ENCODE measurements around the gene CCR5.
"Not testable (repeated sequence)": the region's sequence is repeated elsewhere in the genome, so short reads cannot be mapped to it uniquely, and the experiment has no call there.

CCR5 gene

DNA sequence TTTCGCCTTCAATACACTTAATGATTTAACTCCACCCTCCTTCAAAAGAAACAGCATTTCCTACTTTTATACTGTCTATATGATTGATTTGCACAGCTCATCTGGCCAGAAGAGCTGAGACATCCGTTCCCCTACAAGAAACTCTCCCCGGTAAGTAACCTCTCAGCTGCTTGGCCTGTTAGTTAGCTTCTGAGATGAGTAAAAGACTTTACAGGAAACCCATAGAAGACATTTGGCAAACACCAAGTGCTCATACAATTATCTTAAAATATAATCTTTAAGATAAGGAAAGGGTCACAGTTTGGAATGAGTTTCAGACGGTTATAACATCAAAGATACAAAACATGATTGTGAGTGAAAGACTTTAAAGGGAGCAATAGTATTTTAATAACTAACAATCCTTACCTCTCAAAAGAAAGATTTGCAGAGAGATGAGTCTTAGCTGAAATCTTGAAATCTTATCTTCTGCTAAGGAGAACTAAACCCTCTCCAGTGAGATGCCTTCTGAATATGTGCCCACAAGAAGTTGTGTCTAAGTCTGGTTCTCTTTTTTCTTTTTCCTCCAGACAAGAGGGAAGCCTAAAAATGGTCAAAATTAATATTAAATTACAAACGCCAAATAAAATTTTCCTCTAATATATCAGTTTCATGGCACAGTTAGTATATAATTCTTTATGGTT is at the start of gene CCR5:
Gene CCR5 (plus strand): TSS at position 108 of the 680 bp plus-strand sequence. CDS start 1,957 bp downstream, outside the sequence.
- no peak for DNase-seq (ENCODE audit: low spot score)

DNA sequence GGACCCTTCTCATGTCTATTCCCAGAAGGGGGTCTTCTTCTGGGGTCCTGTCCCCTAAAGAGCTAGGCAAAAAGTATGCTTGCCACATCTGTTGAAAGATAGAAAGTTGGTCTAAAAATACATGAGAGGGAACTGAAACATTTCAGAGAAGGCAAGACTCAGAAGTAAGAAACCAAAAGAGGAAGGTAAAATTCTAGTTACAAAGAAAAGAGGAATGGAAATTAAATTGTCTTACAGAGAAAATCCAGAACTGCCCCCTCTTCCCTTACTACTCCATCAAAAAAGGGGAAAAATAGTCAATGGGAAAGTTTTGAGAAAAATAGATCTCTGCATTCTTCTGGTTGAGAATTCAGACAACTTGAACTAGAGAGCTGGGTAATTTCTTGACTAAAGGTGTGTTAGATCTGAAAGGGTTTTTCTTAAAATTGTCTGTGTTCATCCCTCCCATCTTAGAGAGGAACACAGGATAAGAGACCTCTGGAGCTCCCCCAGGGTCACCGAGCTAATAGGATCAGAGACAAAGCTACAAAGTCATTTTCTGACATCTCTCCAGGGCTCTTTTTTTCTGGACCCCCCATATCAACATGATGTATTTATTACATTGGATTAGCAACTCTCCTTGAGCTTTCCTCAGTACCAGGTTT is 49.2 kb upstream of the CCR5 start:
- peak; percentile 16 for DNase-seq (ENCODE audit: low spot score)

DNA sequence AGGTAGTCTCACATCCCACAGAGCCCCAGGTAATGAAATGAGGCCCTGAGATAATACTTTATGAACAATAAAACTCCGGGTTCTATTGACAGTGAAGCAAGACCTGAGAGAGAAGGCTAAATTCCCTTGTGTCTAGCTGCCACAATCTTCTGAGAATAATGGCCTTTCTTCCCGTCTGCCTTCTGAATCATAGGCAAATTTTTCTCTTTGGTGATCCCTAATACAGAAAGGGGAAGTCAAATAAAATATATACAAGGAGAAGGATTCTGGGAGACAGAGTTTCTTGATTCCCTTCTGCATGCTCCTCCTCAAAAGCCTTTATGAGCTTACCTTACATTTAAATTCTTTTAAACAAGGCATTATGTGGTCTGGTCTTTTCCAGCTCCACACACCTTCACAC is 46.7 kb upstream of the CCR5 start:
- DNase-seq (ENCODE audit: low spot score) = no peak

DNA sequence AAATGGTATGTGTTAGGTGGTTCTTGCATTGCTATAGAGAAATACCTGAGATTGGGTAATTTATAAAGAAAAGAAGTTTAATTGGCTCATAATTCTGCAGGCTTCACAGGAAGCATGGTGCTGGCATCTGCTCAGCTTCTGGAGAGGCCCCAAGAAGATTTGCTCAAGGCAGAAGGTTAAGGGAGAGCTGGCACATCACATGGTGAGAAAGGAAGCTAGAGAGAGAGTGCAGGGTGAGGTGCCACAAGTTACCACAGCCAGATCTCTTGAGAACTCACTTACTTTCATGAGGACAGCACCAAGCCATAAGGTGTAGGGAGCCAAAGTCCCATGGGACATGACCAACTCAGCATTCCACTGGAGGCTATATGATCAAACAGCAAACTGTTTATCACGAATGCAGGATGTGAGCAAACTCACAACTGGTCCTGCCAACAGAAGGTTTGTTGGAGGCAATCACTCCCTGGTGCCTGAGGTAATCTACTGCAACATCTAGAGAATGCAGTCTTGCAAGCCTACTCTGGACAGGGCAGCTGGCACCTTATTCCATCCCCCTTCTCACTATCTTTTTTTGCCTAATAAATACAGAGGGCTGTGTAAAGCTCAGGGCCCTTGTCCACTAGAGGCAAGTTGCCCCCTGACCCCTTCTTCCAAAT is 45.0 kb upstream of the CCR5 start:
- DNase-seq (ENCODE audit: low spot score) = no peak

DNA sequence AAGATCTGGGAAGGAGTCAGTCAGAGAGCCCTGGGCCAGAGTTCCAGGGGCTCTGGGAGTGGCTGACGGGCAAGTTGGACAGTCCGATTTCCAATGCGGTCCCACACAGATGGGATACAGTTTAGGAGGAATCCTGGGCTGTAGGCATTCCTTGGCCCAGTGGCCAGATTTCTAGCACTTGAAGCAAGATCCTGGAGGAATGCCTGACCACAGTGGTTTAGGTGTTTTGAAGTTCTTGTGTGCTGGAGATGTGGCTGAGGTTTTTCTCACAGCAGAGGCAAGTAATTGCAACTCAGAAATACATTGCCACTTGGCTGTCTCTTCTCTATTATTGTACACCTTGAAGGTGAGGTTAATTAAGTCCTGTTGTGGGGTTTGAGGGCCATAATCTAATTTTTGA is 40.1 kb upstream of the CCR5 start:
- DNase-seq (ENCODE audit: low spot score) = not testable (repeated sequence)

DNA sequence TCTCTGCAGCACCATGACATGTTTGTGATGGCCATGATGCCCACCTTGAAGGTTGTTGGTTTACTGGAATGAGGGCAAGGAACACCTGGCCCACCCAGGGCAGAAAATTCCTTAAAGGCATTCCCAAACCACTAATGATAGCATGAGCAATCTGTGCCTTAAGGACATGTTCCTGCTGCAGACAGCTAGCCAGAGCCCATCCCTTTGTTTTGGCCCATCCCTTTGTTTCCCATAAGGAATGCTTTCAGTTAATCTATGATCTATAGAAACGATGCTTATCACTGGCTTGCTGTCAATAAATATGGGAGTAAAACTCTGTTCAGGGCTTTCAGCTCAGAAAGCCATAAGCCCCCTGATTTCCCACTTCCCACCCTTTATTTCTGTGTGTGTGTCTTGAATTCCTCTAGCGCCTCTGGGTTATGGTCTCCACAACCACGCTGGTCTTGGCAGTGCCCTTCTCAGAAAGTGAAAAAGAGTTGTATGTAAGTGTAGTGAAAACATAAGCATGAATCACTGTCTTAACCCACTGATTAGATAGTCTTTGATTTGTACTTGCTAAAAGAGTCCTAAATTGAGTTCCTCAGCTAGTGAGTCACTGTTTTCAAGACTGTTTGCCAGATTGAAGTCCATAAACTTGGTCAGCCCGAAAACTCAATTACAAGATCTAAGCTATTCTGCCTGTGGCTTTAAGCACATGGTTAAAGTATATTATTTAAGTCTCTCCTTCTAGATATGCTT is 35.8 kb upstream of the CCR5 start:
- DNase-seq (ENCODE audit: low spot score) = no peak

DNA sequence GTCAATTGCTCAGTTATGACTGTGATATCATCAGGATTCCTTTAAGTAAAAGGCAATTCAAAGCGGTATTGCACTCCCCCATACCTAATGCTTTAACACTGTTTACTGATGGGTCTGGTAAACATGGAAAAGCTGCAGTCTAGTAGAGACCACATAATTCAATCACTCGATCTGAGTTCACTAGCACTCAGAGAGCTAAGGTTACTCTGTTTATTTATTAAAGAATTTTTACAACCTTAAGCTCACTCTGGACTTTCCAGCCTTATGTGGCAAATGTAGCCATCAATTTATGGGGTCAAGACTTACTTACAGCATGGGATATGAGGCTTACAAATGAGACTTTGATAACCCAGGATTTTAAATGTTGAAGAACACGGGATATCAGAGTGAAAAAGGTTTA is 35.2 kb upstream of the CCR5 start:
- DNase-seq (ENCODE audit: low spot score) = no peak

DNA sequence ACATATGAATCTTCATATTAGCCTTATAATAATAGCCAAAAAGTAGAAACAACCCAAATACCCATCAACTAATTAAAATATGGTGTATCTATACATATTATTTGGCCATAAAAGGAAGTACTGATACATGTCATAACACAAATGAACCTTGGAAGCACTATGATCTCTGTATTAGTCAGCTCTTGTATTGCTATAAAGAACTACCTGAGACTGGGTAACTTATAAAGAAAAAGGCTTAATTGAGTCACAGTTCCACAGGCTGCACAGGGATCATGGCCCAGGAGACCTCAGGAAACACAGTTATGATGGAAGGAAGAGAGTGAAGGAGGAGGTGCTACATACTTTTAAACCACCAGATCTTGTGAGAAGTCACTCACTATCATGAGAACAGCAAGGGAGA is 32.8 kb upstream of the CCR5 start:
- no peak for DNase-seq (ENCODE audit: low spot score)

DNA sequence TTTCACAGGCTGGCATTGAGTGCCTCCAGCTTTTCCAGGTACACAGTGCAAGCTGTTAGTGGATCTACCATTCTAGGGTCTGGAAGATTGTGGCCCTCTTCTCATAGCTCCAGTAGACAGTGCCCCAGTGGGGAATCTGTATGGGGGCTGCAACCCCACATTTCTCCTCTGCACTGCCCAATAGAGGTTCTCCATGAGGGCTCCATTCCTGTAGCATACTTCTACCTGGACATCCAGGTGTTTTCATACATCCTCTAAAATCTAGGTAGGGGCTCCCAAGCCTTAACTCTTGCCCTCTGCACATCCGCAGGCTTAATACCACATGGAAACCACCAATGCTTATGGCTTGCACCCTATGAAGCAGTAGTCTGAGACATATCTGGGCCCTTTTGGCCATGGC is 31.9 kb upstream of the CCR5 start:
- no peak for DNase-seq (ENCODE audit: low spot score)

DNA sequence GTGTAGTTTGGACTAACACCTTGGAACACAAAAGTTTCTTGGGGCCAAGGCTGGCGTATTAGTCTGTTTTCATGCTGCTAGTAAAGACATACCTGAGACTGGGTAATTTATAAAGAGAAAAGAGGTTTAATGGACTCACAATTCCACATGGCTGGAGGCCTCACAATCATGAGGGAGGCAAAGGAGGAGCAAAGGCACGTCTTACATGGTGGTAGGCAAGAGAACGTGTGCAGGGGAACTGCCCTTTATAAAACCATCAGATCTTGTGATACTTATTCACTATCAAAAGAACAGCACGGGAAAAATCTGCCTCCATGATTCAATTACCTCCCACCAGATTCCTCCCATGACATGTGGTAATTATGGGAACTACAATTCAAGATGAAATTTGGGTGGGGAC is 26.3 kb upstream of the CCR5 start:
- no peak for DNase-seq (ENCODE audit: low spot score)

DNA sequence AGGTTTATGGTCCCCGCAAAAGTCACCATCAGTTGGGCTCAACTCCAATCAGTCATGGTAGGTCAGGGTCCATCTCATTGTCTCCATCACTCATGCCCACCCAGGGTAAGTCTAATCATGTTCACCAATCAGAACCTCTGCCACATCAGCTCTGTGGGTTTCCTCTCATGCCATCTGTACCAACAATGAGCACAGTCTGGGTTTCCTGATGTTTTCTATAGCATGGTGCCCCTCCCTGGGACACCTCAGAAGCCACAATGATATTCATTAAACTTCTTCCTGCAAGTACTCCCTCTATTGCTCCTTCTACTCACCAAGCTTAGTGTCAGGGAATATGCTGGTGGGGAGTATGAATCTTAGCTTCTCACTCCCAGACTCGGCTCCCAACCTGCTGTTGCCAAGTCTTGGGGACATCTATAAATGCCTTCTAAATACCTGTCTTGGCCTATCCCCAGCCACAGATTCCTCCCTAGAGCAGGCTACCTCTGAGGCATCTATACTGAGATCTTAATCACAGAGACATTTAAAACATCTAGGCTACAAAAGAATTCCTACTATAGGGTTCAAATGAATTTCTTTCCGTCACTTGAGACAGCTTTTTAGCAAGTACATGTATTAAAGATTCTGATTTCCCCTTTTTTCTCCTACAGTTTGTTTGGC is 21.8 kb upstream of the CCR5 start:
- no peak for DNase-seq (ENCODE audit: low spot score)

DNA sequence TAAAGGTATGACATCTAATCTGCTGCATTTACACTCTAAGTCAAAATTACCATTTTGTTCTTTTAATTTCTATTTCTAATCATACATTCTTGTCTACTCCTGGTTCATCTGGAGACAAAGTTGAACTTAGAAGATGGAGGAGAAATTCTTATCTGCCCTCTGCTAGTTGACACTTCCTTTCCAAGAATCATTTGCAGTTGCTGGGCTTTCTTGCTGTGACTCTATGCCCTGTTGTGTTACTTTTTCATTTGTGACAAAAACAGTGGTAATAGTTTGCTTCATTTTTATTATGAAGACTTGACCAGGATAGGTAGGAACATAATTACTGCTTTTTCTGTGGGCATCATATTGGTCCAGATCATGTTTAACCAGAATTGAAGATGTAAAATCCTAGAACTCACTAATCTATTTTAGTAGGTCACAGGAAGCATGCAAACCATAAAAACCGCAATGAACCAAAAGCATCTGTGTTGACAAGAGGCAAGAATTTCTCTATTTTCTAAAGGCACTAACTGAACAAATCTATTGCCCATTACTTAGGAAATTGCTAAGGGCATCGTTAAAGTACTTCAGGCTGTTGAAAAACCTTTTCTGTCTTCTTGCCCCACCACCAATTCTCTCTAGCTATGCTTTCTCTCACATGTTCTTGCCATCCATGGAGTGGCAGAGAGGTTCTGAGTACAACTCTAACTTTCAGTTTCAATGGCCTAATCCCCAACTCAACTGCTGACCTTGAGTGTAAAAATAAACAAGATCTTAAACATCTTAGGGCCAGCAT is 21.1 kb upstream of the CCR5 start:
- no peak for DNase-seq (ENCODE audit: low spot score)

DNA sequence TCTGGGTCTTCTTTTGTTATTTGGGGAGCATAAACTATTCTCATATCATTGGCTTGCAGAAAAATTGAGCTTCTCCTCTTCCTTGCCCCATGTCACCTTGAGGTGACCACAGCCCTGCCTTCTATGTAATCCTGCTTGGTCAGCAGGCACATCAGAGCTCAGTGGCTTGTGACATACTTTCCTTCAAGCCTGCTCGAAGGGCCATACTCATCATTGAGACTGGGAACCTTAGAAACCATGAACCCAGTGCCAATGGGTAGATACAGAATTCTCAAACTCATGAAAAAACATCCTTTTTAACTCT is 20.5 kb upstream of the CCR5 start:
- no peak for DNase-seq (ENCODE audit: low spot score)

DNA sequence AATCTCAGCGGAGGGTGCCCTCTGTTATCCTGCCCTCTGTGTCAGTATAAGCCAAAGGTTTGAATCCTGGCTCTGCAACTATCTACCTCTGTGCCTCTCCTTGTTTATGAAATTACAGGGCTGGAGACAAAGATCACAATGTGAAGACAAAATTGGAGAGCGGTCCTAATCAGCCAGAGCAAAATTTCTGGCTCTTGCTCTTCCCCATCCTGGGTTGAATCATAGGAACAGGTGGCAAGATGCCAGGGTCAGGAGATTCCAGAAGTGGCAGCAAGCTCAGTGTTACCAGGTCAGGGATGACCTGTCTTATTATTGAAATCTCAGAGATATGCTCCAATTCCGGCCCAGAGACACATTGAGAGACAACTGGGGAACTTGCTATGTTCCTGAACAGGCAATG is 19.1 kb upstream of the CCR5 start:
- DNase-seq (ENCODE audit: low spot score) = no peak

DNA sequence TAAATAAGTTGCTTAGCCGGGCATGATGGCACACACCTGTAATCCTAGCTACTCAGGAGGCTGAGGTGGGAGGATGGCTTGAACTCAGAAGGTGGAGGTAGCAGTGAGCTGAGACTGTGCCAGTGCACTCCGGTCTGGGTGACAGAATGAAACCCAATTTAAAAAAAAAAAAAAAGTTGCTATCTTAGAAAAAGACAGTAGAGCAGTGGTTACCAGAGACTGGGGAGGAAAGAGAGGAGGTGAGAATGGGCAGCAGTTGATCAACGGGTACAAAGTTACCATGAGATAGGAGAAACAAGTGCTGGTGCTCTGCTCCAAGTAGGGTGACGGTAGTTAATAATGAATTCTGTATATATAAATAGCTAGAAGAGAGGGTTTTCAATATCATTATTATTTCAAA is 17.7 kb upstream of the CCR5 start:
- no peak for DNase-seq (ENCODE audit: low spot score)

DNA sequence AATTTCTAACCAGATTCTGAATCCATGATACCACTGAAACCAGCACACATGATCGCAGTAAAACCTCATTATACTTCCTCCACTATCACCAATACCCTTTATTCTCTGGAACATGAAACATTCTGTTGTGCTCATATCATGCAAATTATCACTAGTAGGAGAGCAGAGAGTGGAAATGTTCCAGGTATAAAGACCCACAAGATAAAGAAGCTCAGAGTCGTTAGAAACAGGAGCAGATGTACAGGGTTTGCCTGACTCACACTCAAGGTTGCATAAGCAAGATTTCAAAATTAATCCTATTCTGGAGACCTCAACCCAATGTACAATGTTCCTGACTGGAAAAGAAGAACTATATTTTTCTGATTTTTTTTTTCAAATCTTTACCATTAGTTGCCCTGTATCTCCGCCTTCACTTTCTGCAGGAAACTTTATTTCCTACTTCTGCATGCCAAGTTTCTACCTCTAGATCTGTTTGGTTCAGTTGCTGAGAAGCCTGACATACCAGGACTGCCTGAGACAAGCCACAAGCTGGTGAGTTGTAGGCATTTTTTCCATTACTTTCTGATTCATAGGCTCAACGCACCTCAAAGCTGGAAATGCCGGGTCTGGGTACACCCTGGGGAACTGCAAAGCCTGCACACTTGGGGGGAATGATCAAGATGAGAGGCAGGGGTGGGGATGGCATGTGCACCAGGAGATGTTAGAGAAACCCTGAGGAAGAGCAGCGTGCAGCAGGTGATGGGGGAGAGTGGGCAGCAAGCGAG is 16.9 kb upstream of the CCR5 start, which contains the start of gene CCR2:
Gene CCR2 (plus strand): TSS at position 465 of the 764 bp plus-strand sequence. CDS start 3,417 bp downstream, outside the sequence.
- no peak for DNase-seq (ENCODE audit: low spot score)

DNA sequence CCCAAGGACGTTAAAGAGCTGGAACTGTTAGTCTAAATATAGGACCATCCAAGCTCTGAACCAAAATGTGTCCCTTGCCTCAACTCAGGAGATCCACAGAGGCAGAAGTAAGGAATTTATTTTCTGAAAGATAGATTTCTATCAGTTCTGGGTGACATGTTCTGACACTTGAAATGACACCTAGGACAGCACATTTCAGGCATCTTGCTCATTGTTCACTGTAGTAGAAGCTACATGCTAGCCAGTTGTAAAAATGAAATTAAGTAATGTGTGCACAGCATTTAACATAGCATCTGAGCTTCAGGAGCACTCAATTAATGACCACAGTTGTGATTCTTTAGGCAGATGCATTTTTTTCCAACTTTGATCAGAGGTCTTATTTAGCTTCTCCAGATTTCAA is 16.3 kb upstream of the CCR5 start:
- no peak for DNase-seq (ENCODE audit: low spot score)

DNA sequence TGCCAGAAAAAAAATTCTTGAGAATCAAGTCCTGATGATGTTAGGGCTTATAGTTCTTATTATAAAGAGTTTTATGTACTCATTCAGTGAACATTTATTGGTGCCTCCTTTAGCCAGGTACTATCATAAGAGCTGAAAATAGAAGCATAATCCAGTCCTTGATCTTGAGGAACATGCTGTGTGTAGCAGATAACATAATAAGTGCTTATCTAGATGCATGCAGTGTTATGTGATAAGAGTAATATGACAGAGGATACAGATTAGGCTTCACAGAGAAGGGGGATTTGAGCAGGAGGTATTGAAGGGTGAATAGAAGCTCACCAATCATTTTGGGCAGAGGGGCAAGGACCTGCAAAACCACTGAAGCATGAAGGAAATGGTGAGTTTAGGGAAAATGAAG is 15.8 kb upstream of the CCR5 start:
- no peak for DNase-seq (ENCODE audit: low spot score)

DNA sequence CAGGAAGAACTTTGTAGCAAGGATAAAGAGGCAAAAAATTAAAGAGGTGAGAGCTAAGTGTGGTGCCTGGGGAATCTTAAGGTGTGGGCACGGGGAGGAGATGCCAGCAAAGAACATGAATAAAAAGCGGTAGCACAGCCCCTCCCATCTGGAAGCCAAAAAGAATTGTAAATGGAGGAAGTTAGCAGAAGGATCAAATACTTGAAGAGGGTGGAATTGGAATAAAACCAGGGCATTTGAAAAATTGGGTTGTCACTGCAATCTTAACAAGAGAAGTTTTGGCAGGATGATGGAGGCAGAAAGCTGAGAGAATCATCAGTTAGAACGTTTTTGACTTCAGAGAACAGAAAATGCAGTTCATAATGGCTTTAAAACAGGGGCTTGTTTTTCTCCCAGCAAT is 14.5 kb upstream of the CCR5 start:
- DNase-seq (ENCODE audit: low spot score) = no peak

DNA sequence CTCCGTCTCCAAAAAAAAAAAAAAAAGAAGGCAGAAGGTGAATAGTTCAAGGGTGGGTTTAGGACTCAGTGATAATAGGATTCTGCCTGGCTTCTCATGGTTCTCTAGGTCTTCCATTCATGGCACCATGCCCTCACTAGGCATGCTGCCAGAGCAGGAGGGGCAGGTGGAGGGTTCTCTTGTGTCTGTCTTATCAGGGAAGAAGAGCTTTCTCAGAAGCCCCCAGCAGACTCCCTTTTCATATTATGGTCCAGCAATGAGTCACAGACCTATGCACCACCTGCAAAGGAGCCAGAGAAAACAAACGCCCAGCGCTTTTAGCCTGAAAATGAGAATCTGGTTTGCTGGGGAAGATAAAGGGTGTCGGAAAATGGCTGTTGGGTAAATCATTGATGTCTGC is 13.8 kb upstream of the CCR5 start:
- no peak for DNase-seq (ENCODE audit: low spot score)

DNA sequence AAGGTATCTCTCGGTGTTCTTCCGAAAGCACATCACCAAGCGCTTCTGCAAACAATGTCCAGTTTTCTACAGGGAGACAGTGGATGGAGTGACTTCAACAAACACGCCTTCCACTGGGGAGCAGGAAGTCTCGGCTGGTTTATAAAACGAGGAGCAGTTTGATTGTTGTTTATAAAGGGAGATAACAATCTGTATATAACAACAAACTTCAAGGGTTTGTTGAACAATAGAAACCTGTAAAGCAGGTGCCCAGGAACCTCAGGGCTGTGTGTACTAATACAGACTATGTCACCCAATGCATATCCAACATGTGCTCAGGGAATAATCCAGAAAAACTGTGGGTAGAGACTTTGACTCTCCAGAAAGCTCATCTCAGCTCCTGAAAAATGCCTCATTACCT is 12.3 kb upstream of the CCR5 start:
- no peak for DNase-seq (ENCODE audit: low spot score)

All from germinal center (tissue), 1 donor.